MM.1S (cell line): ENCODE measurements around the gene NFATC1.

ENCODE experiments used
- CTCF ChIP-seq: fragments of 300-600 bp; sonication (generic); IDR thresholded peaks from 2 replicates; pipeline ENCODE4 v1.5.1; 2016; ENCODE audit warnings: antibody characterized with exemption, low read length, mixed read lengths
- EZH2 ChIP-seq: fragments of 300-600 bp; sonication (generic); optimal IDR thresholded peaks from 2 replicates; pipeline ENCODE3; 2017; ENCODE audit warnings: low read depth, mild to moderate bottlenecking, antibody characterized with exemption, low read length, mixed read lengths
- EZH2phosphoT487 ChIP-seq: fragments of 300-600 bp; sonication (generic); IDR thresholded peaks from 2 replicates; pipeline ENCODE4 v1.6.1; 2018; ENCODE audit warnings: antibody characterized with exemption, low read length

- TF ChIP-seq CTCF (no peak), EZH2 (no peak), EZH2phosphoT487 (no peak)
Measured at GRCh38 chr18:79397830-79398761, 2.4 kb downstream of the NFATC1 start.
